ENCODE measurements around the gene BLVRA. TPM values are rescaled to one million over a fixed set of nuclear protein-coding genes. Genes with fewer than 3 reads are reported as not detected.
A peak's percentile ranks its signal among the peaks of the same experiment; 100 is the strongest.

BLVRA gene
- total RNA-seq, 2 experiments from 2014 or later, result 15.7 TPM

DNA sequence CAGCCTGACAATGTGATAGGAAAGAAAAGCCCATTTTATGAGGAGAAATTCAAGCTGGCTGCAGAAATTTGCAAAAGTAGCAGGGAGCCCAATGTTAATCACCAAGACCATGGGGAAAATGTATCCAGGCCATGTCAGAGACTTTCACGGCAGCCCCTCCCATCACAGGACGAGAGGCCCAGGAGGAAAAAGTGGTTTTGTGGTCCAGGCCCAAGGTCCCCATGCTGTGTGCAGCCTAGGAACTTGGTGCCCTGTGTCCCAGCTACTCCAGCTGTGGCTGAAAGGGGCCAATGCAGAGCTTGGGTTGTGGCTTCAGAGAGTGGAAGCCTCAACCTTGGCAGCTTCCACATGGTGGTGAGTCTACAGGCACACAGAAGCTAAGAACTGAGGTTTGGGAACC is 41.9 kb upstream of the BLVRA start:
- intact Hi-C loops (cut with DNase I, micrococcal nuclease), result loop anchor here in 1 of 2 experiments (10.0 kb wide), 1 partner anchor 262 kb away; no protein-coding TSS in a partner anchor
- H3K9me3 Mint-ChIP-seq, result no peaks in the 10 kb centered on the region
- Histone ChIP-seq H3K9me3 (ENCODE audit: control insufficient read depth in 1 of 2, insufficient read depth in 1 of 2, low read length in 2 of 2) (no peaks in the 10 kb centered on the region), H3K27ac (ENCODE audit: low read depth in 1 of 2, low read length in 2 of 2) (no peak overlapping the region), H3K4me1 (ENCODE audit: insufficient read depth, low read length) (peaks cover 4% of the 10 kb centered on the region), H3K36me3 (ENCODE audit: insufficient read depth, low read length) (peaks cover 12% of the 10 kb centered on the region), H3K27me3 (ENCODE audit: control insufficient read depth in 1 of 2, insufficient read depth in 2 of 2, low read length in 2 of 2) (no peaks in the 10 kb centered on the region), H3K4me3 (ENCODE audit: low read length) (no peak overlapping the region)
- H3K4me3 Mint-ChIP-seq, result no peak overlapping the region
- peaks cover 18% of the 10 kb centered on the region for H3K36me3 Mint-ChIP-seq (ENCODE audit: low read depth)
- H3K27me3 Mint-ChIP-seq, result no peaks in the 10 kb centered on the region
- TF ChIP-seq, protein P1, sequence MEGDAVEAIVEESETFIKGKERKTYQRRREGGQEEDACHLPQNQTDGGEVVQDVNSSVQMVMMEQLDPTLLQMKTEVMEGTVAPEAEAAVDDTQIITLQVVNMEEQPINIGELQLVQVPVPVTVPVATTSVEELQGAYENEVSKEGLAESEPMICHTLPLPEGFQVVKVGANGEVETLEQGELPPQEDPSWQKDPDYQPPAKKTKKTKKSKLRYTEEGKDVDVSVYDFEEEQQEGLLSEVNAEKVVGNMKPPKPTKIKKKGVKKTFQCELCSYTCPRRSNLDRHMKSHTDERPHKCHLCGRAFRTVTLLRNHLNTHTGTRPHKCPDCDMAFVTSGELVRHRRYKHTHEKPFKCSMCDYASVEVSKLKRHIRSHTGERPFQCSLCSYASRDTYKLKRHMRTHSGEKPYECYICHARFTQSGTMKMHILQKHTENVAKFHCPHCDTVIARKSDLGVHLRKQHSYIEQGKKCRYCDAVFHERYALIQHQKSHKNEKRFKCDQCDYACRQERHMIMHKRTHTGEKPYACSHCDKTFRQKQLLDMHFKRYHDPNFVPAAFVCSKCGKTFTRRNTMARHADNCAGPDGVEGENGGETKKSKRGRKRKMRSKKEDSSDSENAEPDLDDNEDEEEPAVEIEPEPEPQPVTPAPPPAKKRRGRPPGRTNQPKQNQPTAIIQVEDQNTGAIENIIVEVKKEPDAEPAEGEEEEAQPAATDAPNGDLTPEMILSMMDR (IDR thresholded peaks at IDR 0.05), result no peak
- POLR2A ChIA-PET, result interaction anchor here (1.0 kb wide), 1 partner anchor 134 kb away, joined by 4 read pairs; no protein-coding TSS in a partner anchor
- ATAC-seq (ENCODE audit: poor library complexity) (no peak), DNase-seq (no peak)
- H3K4me1 Mint-ChIP-seq (ENCODE audit: low read depth), result peaks cover 66% of the 10 kb centered on the region
- CTCF ChIA-PET, result interaction anchor here (0.9 kb wide), 1 partner anchor 134 kb away, joined by 3 read pairs; the partner anchor contains the start of gene STK17A
- H3K27ac Mint-ChIP-seq, result no peak overlapping the region

DNA sequence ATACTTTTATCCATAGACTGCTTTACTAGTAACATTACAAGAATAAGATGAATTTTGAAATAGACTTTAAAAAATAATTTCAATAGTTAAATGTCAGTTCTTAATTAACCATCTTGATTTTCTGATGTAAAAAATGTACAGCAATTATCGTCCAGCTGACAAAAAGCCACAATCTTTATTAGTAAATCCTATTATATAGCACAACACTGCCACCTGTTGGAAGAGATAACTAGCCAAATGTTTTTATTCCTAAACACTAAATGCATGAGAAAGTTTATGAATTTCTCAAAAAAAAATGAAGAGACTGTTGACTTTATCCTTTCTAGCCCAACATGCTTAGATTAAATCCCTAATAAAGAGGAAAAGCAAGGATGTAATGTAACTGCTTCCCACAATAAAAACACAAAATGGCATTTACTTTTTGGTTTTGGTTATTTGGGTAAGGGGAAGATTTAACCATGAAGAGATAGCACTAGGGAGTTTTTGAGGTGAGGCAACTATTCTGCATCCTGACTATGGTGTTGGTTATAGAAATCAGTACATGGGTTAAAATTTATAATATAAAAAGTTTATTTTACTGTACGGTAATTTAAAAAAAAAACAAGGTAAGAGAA is 37.2 kb upstream of the BLVRA start:
- POLR2A ChIA-PET, result interaction anchor here (2.1 kb wide), 1 partner anchor 139 kb away, joined by 12 read pairs; the partner anchor contains the start of gene STK17A
- DNase-seq, result peak in 4 of 14 experiments; percentile 25 to 78 (median 74)
- Histone ChIP-seq H3K4me3 (ENCODE audit: low read length) (no peak overlapping the region), H3K27ac (ENCODE audit: low read depth in 1 of 2, low read length in 2 of 2) (no peak overlapping the region), H3K4me1 (ENCODE audit: insufficient read depth, low read length) (peaks cover 8% of the 10 kb centered on the region), H3K36me3 (ENCODE audit: insufficient read depth, low read length) (peaks cover 8% of the 10 kb centered on the region), H3K9me3 (ENCODE audit: control insufficient read depth in 1 of 2, insufficient read depth in 1 of 2, low read length in 2 of 2) (no peaks in the 10 kb centered on the region), H3K27me3 (ENCODE audit: control insufficient read depth in 1 of 2, insufficient read depth in 2 of 2, low read length in 2 of 2) (no peaks in the 10 kb centered on the region)
- H3K27me3 Mint-ChIP-seq, result no peaks in the 10 kb centered on the region
- TF ChIP-seq, protein P1 (IDR thresholded peaks at IDR 0.05), result peak; percentile 96
- peaks cover under 1% of the 10 kb centered on the region for H3K36me3 Mint-ChIP-seq (ENCODE audit: low read depth)
- H3K9me3 Mint-ChIP-seq, result no peaks in the 10 kb centered on the region
- CTCF ChIA-PET, result interaction anchor here (0.5 to 3.5 kb wide), 8 partner anchors 9 to 780 kb away, joined by 3 to 46 read pairs (median 4); partner anchors contain the start of genes COA1 and STK17A
- intact Hi-C loops (cut with DNase I, micrococcal nuclease), result loop anchor here (1.0 to 10.0 kb wide), 9 partner anchors 20 to 1779 kb away; partner anchors contain the start of gene UBE2D4 (in 1 of the 2)
- peaks cover 71% of the 10 kb centered on the region for H3K4me1 Mint-ChIP-seq (ENCODE audit: low read depth)
- peak overlapping the region; percentile 0 for H3K27ac Mint-ChIP-seq
- no peak overlapping the region for H3K4me3 Mint-ChIP-seq
- peak; percentile 48 for ATAC-seq (ENCODE audit: poor library complexity)

DNA sequence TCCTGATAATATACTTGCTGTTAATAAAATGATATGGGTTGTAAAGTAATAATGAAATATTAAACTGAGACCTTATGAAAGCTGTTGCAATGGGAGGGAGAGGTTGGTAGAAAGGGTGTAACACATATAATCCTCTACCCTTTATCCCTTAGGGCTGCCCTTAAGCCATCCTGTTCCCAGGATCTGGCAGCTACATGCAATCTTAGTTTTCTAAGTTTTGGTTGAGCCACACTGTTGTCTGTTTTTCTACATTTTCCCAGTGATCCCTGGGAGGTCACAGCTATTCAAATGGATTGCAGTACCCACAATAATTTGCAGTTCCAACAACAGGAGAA is 35.5 kb upstream of the BLVRA start:
- Mint-ChIP-seq H3K4me3 (no peak overlapping the region), H3K9me3 (no peaks in the 10 kb centered on the region), H3K27me3 (no peaks in the 10 kb centered on the region), H3K4me1 (ENCODE audit: low read depth) (peaks cover 72% of the 10 kb centered on the region), H3K27ac (no peak overlapping the region), H3K36me3 (ENCODE audit: low read depth) (no peaks in the 10 kb centered on the region)
- Histone ChIP-seq H3K4me3 (ENCODE audit: low read length) (no peak overlapping the region), H3K27ac (ENCODE audit: low read depth in 1 of 2, low read length in 2 of 2) (no peak overlapping the region), H3K27me3 (ENCODE audit: control insufficient read depth in 1 of 2, insufficient read depth in 2 of 2, low read length in 2 of 2) (no peaks in the 10 kb centered on the region), H3K4me1 (ENCODE audit: insufficient read depth, low read length) (peaks cover 8% of the 10 kb centered on the region), H3K36me3 (ENCODE audit: insufficient read depth, low read length) (peaks cover 8% of the 10 kb centered on the region), H3K9me3 (ENCODE audit: control insufficient read depth in 1 of 2, insufficient read depth in 1 of 2, low read length in 2 of 2) (no peaks in the 10 kb centered on the region)
- ATAC-seq (ENCODE audit: poor library complexity) (no peak), DNase-seq (no peak)
- TF ChIP-seq, protein P1 (IDR thresholded peaks at IDR 0.05), result no peak
- CTCF ChIA-PET, result interaction anchor here (3.5 kb wide), 1 partner anchor 140 kb away, joined by 46 read pairs; the partner anchor contains the start of gene STK17A
- intact Hi-C loops (cut with DNase I, micrococcal nuclease), result loop anchor here (5.0 to 10.0 kb wide), 3 partner anchors 114 to 1781 kb away; partner anchors contain the start of gene UBE2D4 (in 1 of the 2)
- POLR2A ChIA-PET, result no interaction called here
